ENCODE results near the gene CRISPLD2.

GRCh38 chr16:84845496-84846002, 25.8 kb downstream of the CRISPLD2 start:
- TF ChIP-seq POLR2A (IDR thresholded peaks at IDR 0.05) (no peak), CTCF (IDR thresholded peaks at IDR 0.05) (no peak)

Measured in body of pancreas (tissue), 4 donors.